HG03064 (cell line): Measurements from ENCODE around the gene HOXA11.

Experiments used
- ATAC-seq: cut with Tn5 transposase; IDR thresholded peaks from one replicate; pipeline ENCODE4 v1.9.1; 2021; ENCODE audit warnings: low read depth; ENCODE audit not compliant: unreplicated experiment

The HOXA11 gene

DNA sequence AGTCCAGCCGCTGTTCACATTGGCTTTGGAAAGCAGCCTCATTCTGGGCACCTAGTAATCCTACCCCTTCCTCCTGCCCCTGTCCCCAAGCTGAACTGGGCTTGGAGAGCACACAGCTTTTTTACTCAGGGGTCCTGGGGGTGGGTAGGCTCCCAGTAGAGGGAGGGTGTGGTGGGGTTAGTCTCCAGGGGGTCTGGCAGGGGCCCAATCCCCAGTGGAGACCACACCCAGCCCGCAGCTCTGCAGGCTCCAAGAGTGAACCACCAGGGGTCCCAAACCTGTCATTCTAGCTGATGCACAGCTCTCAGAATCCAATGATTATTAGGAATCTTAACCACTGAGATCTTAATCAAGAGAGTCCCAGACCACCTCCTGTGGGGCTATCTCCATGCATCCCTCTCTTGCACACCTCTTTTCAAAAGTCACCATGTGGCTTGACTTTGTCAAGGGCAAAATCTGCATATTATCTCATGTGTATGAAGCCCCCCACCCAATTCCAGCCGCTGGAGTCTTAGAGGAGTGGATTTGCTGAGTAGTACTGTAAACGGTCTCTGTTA lies 2.7 kb downstream of the HOXA11 start:
- no peak for ATAC-seq

DNA sequence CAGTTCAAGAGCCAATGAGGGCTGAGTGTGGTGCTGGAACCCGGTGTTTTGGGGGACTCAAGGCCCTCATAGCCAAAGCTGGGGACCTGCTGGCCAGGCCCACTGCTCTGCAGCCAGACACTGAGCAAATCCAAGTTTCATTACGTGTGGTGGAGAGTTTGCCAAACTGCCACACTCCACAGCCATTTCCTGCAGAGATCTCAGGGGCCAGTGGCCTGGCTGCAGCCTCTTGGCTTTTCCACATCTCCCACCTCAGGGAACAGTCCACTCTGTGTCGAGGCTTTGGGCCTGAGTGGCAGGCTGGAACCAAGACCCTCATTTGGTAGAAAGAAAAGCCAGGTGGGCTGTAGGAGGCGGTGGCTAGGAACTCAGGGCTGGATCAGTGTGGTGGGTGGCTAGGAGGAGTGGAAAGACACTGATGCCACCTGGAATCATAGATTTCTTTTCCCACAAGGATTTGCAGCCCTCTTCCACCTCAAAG lies 3.2 kb downstream of the HOXA11 start:
- no peak for ATAC-seq

DNA sequence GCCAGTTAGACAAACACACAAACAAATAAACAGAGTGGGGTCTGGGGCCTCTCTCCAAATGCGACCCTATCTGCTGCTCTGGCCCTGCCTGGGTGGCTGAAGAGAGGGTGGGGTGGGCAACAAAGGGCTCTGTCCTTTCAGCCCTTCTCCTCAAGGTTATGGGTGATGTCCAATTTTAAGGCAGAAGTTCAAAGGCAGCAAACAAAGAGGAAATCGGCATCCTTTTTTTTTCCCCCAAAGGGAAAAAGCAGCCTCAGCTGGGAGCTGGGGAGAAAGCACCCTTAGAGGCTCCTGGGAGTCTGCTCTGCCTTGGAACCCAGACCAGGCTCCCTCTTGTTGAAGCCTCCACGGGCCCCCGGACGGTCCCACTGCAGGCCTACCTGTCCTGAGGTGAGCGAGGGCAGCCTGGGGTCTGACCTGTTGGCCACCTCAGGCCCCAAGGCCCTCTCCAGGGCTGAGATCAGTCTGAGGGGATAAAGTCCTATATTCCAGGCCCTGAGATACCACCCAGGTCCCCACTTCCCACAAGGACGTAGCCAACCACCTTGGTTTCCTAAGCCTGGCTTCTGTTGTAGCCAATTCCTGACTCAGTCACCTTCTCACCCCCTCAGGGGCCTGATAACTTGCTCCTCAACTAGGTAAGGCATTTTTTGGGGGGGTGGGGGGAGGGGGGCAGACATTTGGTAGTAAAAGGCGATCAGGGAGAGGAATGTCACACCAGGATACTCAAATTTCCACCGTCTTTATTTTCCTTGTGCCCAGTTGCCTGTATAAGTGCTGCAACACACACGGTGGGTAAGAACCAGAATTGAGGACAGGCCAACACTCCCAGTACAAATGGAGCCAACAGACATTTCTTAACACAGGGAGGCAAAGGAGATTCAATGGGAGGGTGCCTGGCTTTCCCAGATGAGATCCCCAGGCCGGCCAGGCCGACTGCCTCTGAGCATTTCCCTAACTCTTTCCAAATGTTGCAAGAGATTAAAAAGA lies 4.3 kb downstream of the HOXA11 start:
- ATAC-seq: no peak

DNA sequence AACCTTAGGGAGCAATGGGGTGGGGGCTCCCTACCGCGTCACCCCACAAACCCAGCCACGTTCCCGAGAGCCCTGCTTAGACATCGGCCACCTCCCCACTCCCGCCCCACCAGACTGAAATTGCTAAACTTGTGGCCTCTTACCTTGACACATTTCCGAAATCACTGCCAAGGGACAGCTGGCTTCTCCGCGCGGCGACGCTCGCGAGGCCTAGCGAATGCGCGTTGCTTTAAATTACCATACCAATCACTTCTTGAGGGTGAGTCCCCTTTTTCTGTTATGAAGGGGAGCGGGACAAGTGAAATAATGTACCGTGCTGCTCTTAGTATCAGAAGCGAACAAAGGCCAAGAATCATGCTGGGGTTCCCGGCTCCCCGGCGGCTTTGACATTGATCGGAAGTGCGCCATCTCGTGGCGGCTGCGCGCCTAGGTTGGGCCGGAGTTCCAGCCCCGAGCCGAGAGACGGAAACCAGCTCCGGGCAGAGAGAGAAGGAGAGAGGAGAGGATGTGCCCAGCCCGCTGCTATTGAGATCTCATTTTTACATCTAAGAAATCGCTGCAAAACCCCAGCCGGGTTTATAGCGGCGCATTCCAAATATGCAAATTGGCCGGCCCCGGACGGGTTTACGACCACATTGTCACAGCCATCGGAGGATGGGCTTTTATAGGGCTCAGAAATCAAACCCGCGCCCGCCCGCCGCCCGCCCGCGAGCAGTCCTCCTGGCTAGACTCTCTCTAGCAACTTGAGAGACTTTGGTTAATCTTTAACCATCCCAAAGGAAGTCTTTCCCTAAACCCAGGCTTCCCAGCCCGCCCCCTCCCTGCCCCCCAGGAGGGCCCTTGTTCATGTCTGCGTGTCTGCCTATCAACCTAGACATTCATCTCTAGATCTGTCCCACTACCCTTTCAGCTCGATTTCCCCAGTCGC lies 5.3 kb downstream of the HOXA11 start:
- ATAC-seq: no peak

DNA sequence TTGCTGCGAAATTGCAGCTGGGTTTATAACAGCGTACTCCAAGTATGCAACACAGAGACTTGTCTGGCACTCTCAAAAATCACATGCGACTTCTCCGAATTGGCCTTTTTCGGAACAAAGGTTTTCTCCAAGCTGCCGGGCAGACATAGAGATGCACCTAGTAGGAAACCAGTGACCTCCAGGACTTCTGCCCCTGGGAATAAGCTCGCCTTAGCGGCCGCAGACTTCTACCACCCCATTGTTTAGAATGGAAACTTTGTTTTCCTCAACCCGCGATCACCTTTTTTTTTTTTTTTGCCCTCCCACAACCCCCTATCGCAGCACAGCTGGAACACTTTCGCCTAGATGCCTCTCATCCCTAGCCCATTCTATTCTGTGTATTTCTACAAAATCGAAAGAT lies 6.0 kb downstream of the HOXA11 start:
- no peak for ATAC-seq

DNA sequence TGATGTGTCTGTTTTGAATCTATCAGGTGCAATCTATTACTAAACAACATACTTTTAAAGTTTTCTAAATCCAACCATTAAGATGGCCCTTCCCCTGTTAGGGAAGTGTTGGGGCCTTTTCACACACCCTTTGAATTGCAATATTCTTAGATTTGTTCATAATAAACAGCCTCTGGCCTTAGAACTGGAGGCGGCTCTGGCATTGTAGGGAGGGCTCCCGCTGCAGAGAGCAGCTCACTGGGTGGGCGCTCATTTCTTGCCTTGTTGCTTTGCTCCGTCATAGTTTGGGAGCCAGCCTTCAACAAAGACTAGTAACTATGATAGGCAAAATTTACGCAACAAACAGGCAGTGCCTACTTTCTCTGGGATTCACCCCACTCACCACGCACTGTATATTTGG lies 6.7 kb downstream of the HOXA11 start:
- ATAC-seq: no peak

DNA sequence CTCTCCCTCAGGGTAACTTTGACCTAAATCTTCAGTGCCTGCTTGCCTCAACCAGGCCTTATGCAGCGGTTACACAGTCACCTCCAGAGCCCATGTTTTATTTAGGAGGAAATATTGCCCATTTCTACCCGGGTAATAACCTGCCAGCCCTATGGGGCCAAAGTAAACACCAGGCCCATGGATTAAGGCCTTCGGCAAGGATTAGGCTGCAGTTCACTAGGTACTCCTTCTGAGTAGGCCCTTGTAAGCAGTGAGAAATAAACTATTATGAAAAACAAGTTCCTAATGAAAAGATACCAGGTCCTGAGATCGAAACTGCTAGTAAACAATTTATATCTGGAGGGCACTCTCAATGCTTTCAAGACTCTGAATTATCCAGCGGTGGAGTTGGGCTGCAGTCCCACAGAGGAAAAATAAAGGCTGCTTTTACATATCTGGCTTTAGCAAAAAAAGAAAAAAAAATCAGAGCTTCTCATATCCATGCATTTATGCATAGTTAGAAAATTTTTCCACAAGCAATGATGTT lies 7.2 kb downstream of the HOXA11 start:
- ATAC-seq: no peak

DNA sequence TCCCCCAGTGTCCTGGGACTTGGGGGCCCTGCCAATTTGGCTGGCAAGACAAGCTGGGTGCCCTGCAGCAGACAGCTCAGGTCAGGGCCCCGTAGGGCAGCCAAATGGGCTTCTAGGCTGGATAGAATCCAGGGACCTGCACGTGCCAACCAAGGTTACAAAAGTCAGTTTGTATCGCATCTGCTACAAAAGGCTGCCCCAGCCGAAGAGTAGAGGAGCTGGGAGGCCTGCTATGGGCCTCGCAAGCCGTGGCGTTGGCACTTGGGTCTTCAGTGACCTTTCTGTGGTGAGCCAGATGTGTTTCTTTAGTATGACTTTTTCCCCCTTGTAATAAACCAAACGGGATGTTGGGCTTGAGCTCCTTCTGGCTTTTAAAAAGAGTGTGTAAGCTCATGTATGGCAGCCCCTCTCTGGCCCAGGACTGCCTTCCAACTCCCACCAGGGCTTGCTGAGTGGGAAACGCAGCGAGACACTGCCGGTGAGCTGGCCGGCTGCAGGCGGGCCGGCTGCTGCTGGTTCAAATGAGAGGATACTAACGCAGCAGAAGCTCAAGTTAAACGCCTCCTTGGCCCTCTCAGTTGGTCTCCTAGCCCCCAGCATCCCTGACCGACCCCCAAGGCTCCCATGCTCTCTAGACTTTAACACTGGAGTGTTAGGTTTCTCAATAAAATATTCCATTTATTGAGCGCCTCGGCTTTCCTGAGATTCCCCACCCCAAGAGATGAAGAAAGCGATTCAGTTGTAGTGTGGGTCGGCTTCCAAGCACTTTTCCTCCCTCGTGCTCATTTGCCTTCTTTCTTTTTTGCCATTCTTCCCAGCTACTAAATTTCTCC lies 7.9 kb downstream of the HOXA11 start:
- ATAC-seq: no peak

DNA sequence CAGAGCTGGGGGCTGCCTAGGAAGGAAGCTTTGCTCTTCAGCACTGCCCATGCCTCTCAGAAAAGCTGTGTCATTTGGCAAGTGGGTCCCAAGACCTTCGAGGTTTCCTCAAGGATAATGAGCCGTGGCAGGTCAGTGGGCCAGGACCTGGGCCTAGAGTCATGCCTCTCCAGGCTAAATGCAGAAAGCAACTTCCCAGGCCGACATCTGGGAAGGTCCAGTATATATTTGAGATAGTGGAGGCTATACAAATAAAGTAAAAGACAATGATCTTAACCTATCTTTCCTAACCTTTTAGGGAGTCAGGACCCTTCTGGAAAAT lies 8.5 kb downstream of the HOXA11 start:
- no peak for ATAC-seq

DNA sequence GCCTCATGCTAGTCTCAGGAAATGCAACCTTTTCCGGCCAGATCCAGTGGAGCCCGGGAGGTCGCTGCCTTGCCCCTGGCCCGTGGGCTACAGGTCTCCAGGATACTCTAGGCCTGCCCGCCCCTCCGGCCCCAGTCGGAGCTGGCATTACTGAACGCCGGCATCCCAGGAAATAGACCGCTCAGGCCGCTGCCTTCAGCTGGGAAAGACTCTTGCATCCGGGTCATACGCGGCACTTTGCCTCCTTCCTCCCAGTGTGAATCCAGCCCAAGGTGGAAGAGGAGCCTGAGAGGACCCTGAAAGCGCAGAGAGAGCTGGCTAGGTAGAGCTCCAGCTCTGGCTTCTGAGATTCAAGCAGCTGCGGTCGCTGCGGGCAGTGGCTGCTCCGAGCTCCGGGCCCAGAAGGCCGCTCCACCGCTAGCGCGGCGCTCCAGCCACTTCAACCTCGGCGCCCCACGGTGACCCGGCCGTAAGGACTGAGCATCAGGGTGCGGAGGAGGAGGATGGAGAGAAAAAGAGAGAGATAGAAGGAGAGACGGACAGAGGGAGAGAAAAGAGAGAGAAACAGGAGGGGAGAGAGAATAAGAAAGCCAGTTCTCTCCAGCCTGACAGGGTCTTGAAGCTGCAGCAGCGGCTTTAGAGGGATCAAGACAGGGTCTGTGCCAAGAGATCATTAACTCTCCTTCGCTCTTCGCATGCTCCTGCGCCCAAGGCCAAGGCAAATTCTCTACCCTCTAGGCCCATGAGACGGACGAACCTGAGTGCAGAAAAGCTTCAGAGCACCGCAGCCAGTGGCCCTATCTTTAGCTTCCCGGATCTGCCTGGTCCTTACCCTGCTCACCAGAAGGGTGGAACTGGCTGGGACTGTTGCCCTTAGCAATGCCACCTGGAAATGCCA lies 9.2 kb downstream of the HOXA11 start:
- ATAC-seq: no peak

DNA sequence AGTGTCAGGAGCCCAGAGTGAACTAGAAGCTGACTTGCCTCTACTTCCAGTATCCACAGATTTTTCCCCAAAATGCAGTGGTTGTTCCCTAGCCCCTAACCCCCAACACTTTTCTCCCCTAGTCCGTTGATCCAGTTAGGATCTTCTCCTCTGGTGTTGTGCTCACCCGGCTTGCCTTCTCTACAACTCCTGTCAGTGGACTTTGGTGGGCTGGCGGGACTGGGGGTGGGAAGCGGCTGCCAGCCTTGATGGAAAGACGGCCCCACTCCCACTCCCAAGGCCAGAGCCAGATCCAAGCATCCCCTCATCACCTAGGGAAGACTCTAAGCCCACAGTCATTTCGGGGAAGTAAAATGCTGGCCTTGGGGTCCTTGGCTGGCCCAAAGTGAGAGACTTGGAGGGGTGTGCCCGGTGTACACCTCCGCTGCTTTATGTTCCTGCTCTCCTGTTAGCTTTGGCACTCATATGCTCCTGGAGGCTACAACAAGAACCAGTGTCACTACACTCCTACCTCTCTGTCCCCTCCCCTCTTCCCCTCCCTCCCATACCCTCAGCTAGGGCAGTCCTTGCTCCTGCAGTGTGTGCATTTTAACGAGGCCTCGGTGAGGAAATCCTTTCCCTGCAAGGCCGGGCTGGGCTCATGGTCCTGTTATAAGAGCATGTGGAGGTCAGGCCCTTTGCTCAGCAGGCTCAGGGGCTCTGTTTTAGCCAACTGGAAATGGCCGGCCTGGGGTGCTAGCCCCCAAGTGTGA lies 10.0 kb downstream of the HOXA11 start:
- no peak for ATAC-seq

DNA sequence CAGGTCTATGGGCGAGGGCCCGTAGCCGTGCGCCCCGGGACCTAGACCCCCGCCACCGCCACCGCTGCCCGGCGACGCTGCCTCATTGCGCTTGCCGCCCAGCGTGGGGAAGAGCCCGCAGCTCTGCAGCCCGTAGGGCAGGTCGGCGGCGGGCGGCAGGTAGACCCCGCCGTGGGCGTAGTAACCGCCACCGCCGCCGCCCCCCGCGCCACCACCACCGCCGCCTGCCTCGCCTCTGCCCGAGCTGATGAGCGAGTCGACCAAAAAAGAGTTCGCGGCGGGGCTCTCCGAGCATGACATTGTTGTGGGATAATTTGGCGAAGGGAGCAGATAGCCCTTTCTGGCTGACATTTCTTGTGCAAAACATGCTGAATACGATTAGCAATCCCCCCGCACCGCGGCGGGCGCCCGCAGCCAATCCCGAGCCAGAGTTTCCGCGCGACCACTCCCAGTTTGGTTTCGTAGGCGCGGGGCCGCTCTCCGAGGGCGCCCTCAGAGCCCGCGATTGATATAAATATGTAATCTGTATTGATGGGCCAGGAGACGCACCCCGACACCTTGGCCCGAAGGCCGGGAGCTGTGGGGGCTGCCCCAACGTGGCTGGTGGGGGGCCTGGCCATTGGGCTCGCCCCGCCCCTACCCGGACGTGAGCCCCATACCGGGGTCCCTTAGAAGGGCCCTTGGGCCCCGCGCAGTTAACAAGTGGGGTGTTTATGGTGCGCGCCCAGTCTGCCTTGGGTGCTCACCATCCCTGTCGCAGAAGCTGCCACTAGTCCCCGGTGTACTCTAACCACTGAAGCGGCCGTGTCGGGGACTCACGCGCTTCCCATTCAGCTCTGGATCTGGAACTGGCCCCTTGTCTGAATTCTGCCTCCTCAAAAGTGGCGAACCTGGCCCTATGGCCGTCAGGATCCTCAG lies 10.8 kb downstream of the HOXA11 start, which contains the start of gene HOXA10:
Gene HOXA10, minus strand, starts transcription at position 365 of the 918 bp plus-strand sequence. Its CDS starts 14 bp downstream, at position 351.
- no peak for ATAC-seq

DNA sequence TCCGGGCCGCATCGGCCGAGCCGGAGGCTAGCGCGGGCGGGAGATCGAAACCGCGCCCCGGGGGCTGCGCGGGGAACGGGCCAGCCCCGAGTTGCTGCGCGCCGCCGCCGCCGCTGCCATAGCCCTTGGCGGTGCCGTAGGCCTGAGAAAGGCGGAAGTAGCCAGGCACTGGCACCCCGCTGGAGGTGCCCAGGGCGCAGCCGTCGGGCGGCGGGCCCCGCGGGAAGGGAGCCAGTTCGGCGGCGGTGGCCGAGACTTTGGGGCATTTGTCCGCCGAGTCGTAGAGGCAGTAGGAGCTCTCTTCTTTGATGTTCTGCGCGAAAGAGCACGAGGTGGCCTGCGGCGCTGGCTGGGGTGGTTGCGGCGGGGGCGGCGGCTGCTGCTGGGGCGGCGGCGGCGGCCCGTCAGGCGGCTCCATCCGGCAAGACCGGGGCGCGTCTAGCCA lies 11.5 kb downstream of the HOXA11 start:
- ATAC-seq: no peak

DNA sequence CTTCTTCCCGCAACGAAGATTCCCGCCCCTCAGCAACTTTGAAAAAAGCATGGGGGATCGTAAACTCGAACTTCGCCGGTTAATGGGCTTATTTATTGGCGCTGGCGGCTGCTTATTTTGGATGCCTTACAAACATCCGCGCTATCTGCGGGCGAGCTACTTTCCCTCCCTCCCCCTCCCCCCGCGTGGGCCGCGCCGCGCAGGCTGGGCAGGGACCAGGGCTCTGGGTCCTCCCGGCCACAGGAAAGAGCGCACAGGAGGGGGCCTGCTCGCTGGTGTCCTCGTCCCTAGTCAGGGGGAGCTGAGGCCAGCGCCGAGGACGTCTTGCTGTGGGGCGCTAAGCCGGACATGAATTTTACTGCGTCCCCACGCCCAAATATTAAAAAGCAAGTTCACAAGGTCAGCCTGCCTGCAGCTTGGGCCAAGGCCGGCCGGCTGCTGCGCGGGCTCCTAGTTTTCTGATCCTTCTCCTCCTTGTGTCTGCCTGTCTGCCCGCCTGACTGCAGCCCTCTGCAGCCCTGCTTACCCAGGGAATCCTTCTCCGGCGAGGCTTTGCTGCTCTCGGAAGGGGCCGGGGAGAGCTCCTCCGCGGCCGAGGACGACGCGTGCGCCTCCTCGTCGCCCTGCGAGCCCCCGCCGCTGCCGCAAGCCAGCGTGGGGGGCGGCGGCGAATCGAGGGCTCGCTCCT lies 12.1 kb downstream of the HOXA11 start:
- no peak for ATAC-seq

DNA sequence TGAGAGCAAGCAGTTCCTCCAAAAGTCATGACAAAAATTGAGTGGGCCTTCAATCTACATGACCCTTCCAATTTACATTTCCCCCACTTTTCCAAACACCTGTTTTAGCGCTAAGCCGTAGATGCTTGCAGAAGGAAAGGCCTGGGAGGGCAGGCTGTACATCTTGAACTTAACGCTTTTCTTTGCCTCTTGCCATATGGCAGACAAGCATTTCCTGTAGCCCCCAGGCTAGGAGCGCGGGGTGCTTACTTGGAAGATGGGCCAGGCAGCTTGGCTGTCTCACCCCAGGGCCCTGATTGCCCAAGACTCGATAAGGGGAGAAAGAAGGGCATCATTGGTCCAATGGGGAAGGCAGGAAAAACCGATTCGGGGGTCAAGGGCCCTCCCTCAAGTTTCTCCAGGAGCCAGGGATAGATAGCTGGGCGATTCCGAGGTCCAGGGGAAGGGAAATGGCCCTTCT lies 12.7 kb downstream of the HOXA11 start:
- ATAC-seq: no peak

DNA sequence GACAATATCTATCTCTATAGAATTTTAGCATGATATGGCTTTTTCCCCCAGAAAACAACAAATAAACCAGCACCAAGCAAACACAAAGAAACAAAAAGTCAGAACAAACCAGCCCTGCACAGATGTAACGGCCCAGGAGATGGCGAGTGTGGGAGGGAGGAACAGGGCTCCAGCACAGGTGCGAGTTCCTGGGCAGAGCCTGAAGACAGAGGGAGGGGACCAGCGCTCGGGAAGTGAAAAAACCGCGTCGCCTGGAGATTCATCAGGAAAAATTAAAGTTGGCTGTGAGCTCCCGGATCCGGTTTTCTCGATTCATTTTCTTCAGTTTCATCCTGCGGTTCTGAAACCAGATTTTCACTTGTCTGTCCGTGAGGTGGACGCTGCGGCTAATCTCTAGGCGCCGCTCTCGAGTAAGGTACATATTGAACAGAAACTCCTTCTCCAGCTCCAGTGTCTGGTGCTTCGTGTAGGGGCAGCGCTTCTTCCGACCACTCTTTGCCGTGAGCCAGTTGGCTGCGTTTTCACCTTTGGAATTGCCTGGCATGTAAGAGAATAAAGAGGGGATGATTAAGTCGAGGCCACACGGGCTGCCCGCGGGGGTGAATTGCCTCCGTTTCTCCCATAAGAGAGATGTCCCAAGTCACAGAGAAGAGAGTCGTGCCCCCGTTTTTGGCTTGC lies 13.3 kb downstream of the HOXA11 start:
- no peak for ATAC-seq
